RWPE2 (cell line): Measurements from ENCODE around the gene HDGFL2.
"Not testable (repeated sequence)": the region's sequence is repeated elsewhere in the genome, so short reads cannot be mapped to it uniquely, and the experiment has no call there.

Experiments used
- ATAC-seq: fragments of 200-7000 bp; cut with Tn5 transposase; 3 replicates; pipeline ENCODE4 v1.9.1; 2021; ENCODE audit warnings: low read depth
- DNase-seq: peaks from one replicate; pipeline ENCODE4 v3.0.0-alpha.2; 2020; ENCODE audit warnings: low spot score
- H3K27ac ChIP-seq: fragments of 450-650 bp; 2 replicates; pipeline ENCODE4 v1.5.1; 2017; ENCODE audit warnings: mild to moderate bottlenecking; ENCODE audit not compliant: poor library complexity, severe bottlenecking
- H3K27me3 ChIP-seq: fragments of 250-450 bp; sonication (Bioruptor Pico); 2 replicates; pipeline ENCODE4 v1.5.1; 2021; ENCODE audit warnings: mild to moderate bottlenecking, moderate library complexity; ENCODE audit not compliant: insufficient read depth, poor library complexity, severe bottlenecking
- H3K36me3 ChIP-seq: fragments of 250-450 bp; sonication (Bioruptor Pico); 2 replicates; pipeline ENCODE4 v1.5.1; 2020; ENCODE audit warnings: low read depth, mild to moderate bottlenecking, moderate library complexity
- H3K4me1 ChIP-seq: fragments of 250-450 bp; sonication (Bioruptor Pico); 2 replicates; pipeline ENCODE4 v1.5.1; 2021; ENCODE audit warnings: mild to moderate bottlenecking, moderate library complexity; ENCODE audit not compliant: insufficient read depth, poor library complexity, severe bottlenecking
- H3K4me3 ChIP-seq: fragments of 250-450 bp; sonication (Bioruptor Pico); 2 replicates; pipeline ENCODE4 v1.5.1; 2021; ENCODE audit warnings: mild to moderate bottlenecking, moderate library complexity; ENCODE audit not compliant: severe bottlenecking
- H3K9me3 ChIP-seq: fragments of 250-450 bp; sonication (Bioruptor Pico); 2 replicates; pipeline ENCODE4 v1.5.1; 2021; ENCODE audit warnings: mild to moderate bottlenecking, moderate library complexity; ENCODE audit not compliant: severe bottlenecking
- TF ChIP-seq, protein P1 (sequence below): fragments of 450-650 bp; IDR thresholded peaks from one replicate; pipeline ENCODE4 v1.5.1; 2017; ENCODE audit warnings: mild to moderate bottlenecking, moderate library complexity; ENCODE audit not compliant: poor library complexity, severe bottlenecking

Gene HDGFL2

DNA sequence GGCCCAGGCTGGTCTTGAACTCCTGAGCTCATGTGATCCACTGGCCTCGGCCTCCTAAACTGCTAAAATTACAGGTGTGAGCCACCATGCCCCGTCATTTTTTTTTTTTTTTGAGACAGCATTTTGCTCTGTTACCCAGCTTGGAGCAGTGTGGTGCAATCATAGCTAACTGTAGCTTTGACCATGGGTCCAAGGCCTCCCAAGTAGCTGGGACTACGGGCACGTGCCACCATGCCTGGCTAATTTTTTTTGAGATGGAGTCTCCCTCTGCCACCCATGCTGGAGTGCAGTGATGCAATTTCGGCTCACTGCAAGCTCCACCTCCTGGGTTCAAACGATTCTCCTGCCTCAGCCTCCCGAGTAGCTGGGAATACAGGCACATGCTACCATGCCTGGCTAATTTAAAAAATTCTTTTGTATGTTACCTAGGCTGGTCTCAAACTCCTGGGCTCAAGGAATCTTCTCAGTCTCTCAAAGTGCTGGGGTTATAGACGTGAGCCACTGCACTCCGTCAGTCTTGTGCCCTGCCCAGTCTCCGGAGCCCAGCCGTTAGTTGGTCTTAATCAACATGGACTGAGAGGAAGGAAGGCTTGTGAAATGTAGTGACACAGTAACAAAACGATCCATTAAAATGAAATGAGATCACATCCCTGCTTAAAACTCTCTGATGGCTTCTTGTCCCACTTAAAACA lies 69.2 kb downstream of the HDGFL2 start:
- Histone ChIP-seq H3K27me3 (no peaks in the 10 kb centered on the region), H3K9me3 (no peaks in the 10 kb centered on the region), H3K4me1 (no peaks in the 10 kb centered on the region), H3K4me3 (no peak overlapping the region), H3K27ac (no peak overlapping the region), H3K36me3 (no peaks in the 10 kb centered on the region)
- ATAC-seq (no peak), DNase-seq (no peak)
- TF ChIP-seq, protein P1, sequence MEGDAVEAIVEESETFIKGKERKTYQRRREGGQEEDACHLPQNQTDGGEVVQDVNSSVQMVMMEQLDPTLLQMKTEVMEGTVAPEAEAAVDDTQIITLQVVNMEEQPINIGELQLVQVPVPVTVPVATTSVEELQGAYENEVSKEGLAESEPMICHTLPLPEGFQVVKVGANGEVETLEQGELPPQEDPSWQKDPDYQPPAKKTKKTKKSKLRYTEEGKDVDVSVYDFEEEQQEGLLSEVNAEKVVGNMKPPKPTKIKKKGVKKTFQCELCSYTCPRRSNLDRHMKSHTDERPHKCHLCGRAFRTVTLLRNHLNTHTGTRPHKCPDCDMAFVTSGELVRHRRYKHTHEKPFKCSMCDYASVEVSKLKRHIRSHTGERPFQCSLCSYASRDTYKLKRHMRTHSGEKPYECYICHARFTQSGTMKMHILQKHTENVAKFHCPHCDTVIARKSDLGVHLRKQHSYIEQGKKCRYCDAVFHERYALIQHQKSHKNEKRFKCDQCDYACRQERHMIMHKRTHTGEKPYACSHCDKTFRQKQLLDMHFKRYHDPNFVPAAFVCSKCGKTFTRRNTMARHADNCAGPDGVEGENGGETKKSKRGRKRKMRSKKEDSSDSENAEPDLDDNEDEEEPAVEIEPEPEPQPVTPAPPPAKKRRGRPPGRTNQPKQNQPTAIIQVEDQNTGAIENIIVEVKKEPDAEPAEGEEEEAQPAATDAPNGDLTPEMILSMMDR, result no peak

DNA sequence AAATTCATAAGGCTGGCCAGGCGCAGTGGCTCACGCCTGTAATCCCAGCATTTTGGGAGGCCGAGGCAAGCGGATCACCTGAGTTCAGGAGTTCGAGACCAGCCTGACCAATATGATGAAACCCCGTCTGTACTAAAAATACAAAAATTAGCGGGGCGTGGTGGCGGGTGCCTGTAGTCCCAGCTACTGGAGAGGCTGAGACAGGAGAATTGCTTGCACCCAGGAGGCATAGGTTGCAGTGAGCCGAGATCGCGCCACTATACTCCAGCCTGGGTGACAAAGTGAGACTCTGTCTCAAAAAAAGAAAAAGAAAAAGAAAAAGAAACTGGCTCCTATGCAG lies 69.7 kb downstream of the HDGFL2 start:
- H3K27ac ChIP-seq, H3K4me1 ChIP-seq, H3K36me3 ChIP-seq, H3K4me3 ChIP-seq, DNase-seq, H3K9me3 ChIP-seq, H3K27me3 ChIP-seq, ATAC-seq: not testable (repeated sequence)

DNA sequence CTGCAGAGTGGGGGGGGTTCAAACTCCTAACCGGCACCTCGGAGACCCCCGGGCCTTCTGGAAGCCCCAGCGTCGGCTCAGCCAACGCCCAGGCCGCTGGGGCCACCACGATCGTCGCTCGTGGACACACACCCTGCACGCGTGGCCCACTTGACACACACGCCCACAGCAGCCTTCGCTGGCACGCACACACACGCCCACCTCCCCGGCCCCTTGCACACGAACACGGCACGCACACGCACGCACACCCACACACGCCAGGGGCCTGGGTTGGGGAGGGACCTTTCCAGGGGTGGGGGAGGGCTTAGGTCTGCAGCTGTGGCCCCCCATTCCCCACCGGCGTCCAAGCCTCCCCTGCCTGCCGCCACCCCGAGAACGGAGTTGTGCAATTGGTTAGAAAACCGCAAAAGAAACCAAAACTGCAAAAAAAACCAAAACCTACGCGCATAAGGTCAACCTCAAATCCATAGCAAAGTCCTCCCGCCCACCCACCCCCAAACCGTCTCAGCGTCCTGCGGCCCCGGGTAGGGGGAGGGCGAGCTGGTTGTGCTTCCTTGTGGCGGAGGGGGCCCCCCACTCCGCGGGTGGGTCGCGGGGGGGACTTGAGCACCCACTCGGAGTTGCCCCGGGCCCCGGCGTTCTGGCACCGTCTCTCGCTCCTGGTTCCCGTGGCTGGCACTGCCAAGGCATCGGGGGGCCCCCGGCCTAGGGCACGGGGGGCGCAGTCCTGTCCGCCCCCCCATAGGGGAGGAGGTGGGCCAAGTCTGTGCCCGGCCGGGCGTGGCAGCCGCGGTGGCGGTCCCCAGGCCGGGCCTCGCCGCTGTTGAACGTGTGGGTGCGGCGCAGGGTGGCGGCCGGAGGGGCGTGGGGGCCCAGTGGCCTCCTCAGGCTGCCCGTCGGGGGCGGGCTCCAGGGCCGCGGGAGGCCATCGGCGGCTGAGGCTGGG lies 71.1 kb downstream of the HDGFL2 start:
- ATAC-seq, result no peak
- Histone ChIP-seq H3K36me3 (no peaks in the 10 kb centered on the region), H3K9me3 (no peaks in the 10 kb centered on the region), H3K27ac (no peak overlapping the region), H3K4me1 (no peaks in the 10 kb centered on the region), H3K27me3 (no peaks in the 10 kb centered on the region), H3K4me3 (no peak overlapping the region)
- no peak for DNase-seq
- TF ChIP-seq, protein P1, result no peak

DNA sequence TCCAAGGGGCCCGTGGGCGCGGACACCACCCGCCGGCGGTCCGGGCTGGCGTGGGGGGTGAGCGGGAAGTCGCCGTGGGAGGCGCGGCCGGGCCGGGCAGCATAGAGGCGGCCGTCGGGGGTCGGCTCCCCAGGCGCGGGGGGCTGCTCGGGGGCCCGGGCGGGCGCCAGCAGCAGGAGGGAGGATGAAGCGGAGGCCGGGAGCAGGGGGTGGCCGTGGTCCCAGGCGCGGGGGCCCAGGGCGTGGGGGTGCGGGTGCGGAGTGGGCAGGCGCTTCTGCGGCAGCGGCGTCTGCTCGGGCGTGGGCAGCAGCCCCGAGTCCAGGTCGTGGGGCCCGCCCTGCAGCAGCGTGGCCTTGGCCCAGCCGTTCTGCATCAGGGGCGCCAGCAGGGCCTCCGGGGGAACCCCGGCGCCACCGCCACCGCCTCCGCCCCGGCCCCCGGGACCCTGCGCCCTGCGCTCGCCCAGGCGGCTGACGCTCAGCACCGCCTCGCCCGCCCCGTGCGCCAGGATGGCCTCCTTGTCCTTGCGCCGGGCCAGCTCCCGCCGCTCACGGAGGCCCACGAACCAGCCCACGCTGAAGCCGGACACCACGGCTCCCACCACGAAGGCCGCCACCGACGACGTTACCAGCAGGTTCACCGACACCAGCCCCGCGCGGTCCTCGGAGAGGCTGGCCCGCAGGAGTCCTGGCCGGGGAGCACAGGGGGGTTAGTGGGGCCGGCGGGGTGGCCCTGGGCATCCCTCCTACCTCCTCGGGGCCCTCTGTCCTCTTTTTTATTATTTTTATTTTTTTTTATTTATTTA lies 71.9 kb downstream of the HDGFL2 start:
- Histone ChIP-seq H3K4me3 (no peak overlapping the region), H3K27ac (no peak overlapping the region), H3K27me3 (no peaks in the 10 kb centered on the region), H3K4me1 (no peaks in the 10 kb centered on the region), H3K36me3 (no peaks in the 10 kb centered on the region), H3K9me3 (no peaks in the 10 kb centered on the region)
- DNase-seq (no peak), ATAC-seq (no peak)
- TF ChIP-seq, protein P1, result no peak
